Activated CD4-positive, alpha-beta T cell treated with anti-CD3 and anti-CD28 coated beads for 48 hours (primary cell): Measurements from ENCODE around the gene GPR31.

ENCODE experiments used
- DNase-seq: peaks from one replicate; pipeline ENCODE4 v3.0.0-alpha.2; 2020

Gene GPR31

GRCh38 chr6:167137081-167137480, 20.7 kb downstream of the GPR31 start:
- DNase-seq = no peak

GRCh38 chr6:167136376-167136775, 21.4 kb downstream of the GPR31 start:
- peak; percentile 32 for DNase-seq

DNA sequence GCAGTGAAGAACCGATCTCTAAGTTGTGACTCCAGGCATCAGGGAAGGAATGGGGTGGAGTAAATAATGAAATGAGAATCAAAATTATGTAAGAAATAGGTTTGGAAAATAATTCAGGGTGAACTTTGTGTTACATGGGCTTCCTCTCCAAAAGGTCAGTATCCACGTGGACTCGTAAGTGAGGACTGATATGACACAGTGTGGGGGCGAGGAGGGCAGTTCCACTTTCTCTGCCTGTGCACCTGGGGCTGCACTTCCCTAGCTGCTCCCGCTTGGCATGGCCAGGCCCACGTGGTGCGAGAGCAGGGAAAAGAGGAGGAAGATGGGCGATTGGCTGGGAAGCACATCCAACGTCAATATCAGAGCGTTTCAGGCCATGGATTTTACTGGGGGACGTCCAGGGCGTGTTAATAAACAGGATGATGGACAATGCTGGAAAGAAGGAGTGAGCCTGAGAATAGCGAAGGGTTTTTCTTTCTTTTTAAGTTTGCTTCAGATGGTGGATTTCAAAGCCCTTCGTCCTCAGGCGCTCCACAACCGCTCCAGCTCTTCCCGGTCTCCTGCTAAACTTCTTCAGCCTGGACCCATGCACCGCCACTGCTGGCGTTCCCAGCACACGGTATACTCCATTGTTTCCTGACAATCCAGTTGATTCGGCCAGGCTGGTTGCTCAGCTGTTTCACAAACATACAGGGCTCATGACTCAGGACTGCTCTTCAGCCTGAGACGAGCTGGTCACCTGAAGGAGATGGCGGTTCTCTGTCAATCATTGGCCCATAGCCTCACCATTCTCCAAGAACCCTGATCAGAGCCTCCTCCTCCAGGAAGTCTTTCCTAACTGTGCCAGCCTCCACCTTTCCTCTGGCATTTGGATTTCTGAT, 23.1 kb downstream of the GPR31 start:
- DNase-seq = no peak

GRCh38 chr6:167130712-167131684, 26.8 kb downstream of the GPR31 start:
- no peak for DNase-seq

DNA sequence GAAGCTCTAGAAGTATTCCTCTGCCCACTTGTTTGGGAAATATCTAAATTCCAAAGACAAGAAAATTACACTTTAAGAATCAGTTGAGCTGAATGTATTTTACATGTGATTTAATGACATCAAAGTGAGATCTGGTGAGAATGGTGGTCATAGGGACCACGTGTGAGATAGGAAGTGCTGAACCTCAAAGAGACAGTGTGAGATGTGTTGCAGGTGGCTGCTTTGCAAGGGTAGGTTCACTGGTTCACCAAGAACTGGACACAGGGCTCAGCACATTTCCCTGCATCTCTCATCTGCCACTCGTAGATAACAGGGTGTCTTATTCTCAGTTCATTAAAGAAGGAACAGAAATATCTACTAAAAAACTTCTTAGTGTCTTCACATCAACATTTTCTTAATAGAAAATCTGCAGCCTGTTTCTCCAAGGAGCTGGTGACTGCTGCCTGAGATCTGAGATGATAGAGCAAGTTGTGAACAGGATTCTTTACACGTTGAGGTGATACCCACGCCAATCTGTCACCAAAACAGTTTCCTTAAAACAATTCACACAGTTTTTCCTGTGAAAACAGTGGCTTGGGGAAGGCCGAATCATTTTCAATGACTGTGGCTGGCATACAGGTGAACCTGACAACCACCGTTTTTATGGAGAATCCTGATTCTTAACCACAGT, 27.6 kb downstream of the GPR31 start:
- no peak for DNase-seq

- DNase-seq = no peak
Measured at GRCh38 chr6:167129562-167129961, 28.2 kb downstream of the GPR31 start.

DNA sequence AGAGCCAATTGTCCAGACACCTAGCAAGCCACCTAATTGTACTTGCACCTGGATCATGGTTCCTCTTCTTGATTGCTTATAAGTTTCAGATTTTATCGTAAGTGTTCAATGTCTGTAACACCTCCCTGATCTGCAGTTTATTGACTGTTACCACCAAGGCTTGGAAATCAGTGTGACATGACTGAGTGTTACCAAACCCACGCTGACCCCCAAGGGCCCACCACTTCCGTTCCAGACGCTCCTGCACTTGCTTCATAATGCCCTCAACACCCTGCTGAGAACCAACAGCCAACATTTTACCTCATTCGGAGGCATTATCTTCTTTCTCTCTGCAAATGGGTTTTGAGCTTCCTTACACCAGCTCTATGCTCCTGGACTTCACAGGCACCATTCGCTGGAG, 28.6 kb downstream of the GPR31 start:
- DNase-seq = no peak

- DNase-seq = no peak
Measured at GRCh38 chr6:167127785-167128531, 29.8 kb downstream of the GPR31 start.

- DNase-seq = no peak
Measured at GRCh38 chr6:167125855-167126349, 31.9 kb downstream of the GPR31 start.

DNA sequence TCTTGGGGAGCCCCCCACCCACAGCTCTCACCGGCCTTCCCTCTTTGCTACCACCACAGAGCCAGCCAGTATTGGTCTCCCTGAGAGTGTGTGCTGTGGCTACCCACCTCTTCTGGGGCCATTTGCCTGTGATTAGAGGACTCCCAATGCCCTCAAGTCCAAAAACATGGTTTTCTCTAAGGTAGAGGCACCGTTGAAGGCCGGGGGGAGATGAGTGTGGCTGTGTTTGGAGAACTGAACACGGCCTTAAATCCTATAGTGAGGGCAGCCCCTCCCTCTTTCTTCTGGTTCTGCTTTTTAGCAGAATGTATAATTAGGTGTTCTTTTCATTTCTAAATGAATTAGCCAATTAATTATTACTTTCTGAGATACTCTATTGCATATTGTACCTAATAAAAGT, 32.4 kb downstream of the GPR31 start:
- no peak for DNase-seq

GRCh38 chr6:167124753-167125152, 33.0 kb downstream of the GPR31 start:
- no peak for DNase-seq

- DNase-seq = no peak
Measured at GRCh38 chr6:167122827-167123657, 34.7 kb downstream of the GPR31 start, which contains the start of gene CCR6. Gene CCR6 (plus strand): TSS chr6:167123096. CDS start chr6:167136135, 13,039 bp downstream.

DNA sequence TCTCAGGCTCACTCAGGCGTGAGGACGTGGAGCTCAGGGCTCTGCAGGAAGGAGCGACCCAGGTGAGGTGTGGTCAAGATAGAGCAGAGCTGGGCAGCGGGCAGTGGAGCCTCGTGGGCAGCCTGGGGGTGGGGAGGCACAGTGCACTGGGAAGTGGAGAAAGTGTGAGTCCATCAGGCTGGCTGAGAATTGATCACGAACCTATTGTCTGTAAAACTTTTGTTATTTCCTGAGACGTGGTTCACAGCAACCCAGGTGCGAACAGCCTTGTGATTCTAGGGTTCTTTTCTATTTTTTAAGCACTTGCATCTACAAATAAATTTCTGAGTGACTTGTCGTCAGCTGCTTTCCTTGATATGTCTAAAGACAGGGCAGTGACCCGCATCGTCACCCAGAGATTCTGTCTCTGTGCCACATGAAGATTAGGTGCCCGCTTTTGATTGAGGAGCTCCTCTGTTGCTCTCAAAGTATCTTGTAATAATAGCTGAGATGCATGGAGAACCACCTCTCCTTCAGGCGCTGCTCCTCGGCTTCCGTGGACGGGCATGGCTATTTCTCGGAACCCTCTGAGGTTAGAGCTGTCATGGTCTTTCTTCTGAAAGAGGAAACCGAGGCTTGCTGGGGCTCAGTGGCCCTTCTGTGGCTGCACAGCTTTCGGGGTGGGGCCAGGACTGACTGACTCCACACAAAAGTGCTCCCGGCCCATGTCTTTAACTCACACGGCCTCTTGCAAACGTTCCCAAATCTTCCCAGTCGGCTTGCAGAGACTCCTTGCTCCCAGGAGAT, 35.5 kb downstream of the GPR31 start:
- DNase-seq = no peak

- DNase-seq = no peak
Measured at GRCh38 chr6:167121335-167121841, 36.4 kb downstream of the GPR31 start.

GRCh38 chr6:167120583-167120903, 37.2 kb downstream of the GPR31 start:
- no peak for DNase-seq

GRCh38 chr6:167119670-167120582, 37.9 kb downstream of the GPR31 start:
- DNase-seq = no peak

- DNase-seq = no peak
Measured at GRCh38 chr6:167118839-167119238, 38.9 kb downstream of the GPR31 start.

- DNase-seq = no peak
Measured at GRCh38 chr6:167118006-167118405, 39.8 kb downstream of the GPR31 start.

- DNase-seq = no peak
Measured at GRCh38 chr6:167116838-167117228, 40.9 kb downstream of the GPR31 start.
